OCI-LY3 (cell line): ENCODE measurements around the gene AFAP1L1.

Source experiments
- H2AFZ ChIP-seq: fragments of 200-600, 300-600 bp; shearing (Covaris generic); 2 replicates; pipeline ENCODE4 v1.6.0; 2014; ENCODE audit warnings: antibody characterized with exemption, low read depth, low read length
- H3K27ac ChIP-seq: fragments of 200-600, 300-600 bp; sonication (generic); 2 replicates; pipeline ENCODE4 v1.5.1; 2014; ENCODE audit warnings: mild to moderate bottlenecking, low read length, moderate library complexity, mixed read lengths
- H3K27me3 ChIP-seq: fragments of 200-600, 300-600 bp; sonication (generic); 2 replicates; pipeline ENCODE4 v1.6.1; 2014; ENCODE audit warnings: low read depth, low read length, mixed read lengths
- H3K36me3 ChIP-seq: fragments of 200-600, 300-600 bp; sonication (generic); replicated peaks from 2 replicates; pipeline ENCODE3; 2014; ENCODE audit warnings: low read depth, low read length, mixed read lengths
- H3K4me1 ChIP-seq: fragments of 300-600, 200-600 bp; sonication (generic); 2 replicates; pipeline ENCODE4 v1.6.1; 2014; ENCODE audit warnings: low read length, mixed read lengths
- H3K4me2 ChIP-seq: fragments of 200-600, 300-600 bp; sonication (generic); 2 replicates; pipeline ENCODE4 v1.6.1; 2014; ENCODE audit warnings: low read length, mixed read lengths
- H3K4me3 ChIP-seq: fragments of 300-600, 200-600 bp; sonication (generic); 2 replicates; pipeline ENCODE4 v1.5.1; 2014; ENCODE audit warnings: antibody characterized with exemption, mild to moderate bottlenecking, low read length, moderate library complexity
- H3K79me2 ChIP-seq: fragments of 300-600, 200-600 bp; shearing (Covaris generic); 2 replicates; pipeline ENCODE4 v1.6.1; 2014; ENCODE audit warnings: mild to moderate bottlenecking, low read length, mixed read lengths
- H3K9ac ChIP-seq: fragments of 300-600, 200-600 bp; shearing (Covaris generic); 2 replicates; pipeline ENCODE4 v1.6.0; 2014; ENCODE audit warnings: mild to moderate bottlenecking, low read length, moderate library complexity
- H3K9me3 ChIP-seq: fragments of 200-600, 300-600 bp; shearing (Covaris generic); 2 replicates; pipeline ENCODE4 v1.6.1; 2014; ENCODE audit warnings: low read length, mixed read lengths; ENCODE audit not compliant: insufficient read depth
- H4K20me1 ChIP-seq: fragments of 200-600, 300-600 bp; sonication (generic); 2 replicates; pipeline ENCODE4 v1.6.1; 2016; ENCODE audit warnings: low read length, mixed read lengths; ENCODE audit not compliant: insufficient read depth
- EZH2phosphoT487 ChIP-seq: fragments of 200-600 bp; shearing (Covaris generic); IDR thresholded peaks from 2 replicates; pipeline ENCODE4 v1.6.1; 2018; ENCODE audit warnings: antibody characterized with exemption, mixed run types, low read depth
- TF ChIP-seq, protein P1 (sequence below): fragments of 200-600, 300-600 bp; sonication (generic); IDR thresholded peaks from 2 replicates; pipeline ENCODE4 v1.5.1; 2014; ENCODE audit warnings: antibody characterized with exemption, low read length, low read depth

Gene AFAP1L1

DNA sequence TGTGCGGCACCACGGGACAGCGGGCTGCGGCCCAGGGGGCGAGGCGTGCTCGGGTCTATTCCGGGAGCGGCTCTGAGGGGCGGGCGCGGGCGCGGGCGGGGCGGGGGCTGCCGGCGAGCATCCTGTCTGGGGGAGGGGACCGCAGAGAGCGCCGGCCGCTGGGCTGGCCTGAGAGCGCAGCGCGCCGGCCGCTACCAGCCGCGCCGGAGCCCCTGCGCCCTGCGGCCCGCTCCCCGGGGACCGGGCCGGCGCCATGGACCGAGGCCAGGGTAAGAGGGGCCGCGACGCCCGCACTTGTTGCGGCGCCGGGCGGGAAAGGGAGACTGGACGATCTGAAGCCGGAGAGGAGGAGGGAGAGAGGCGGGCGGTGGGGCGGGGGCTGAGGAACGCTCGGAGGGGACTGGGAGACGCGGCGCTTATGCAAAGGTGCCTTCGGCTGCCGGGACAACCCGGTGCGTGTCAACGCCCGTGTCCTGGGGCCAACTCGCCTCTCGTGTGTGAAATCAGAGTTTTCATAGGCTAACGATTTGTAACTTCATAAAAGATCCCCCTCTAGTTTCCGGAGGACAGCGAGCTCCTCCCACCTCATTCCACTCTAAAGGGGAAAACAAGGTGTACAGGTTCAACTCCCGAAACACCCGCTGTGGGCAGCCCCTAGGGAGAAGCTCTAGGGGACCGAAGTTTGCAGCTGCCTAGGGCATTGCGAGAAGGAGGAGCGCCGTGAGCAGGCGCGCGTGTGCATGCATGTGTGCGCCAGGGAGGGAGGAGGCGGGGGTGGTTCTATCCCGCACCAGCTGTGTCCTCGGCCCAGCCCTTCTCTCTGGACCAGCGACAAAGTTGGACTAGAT is at the start of gene AFAP1L1:
AFAP1L1 (plus strand) TSS at position 144 of the 848 bp plus-strand sequence; CDS start at position 254, 110 bp downstream.
- Histone ChIP-seq H3K4me3 (no peak within 1 kb of the TSS), H3K4me2 (no peak within 1 kb of the TSS), H3K9me3 (no peaks in the 10 kb centered on the region), H3K27me3 (peaks cover 7% of the 10 kb centered on the region; the same call in 1 of the 2 replicates), H4K20me1 (no peaks in the 10 kb centered on the region), H3K27ac (no peak within 1 kb of the TSS), H3K79me2 (no peaks in the 10 kb centered on the region), H3K9ac (no peak within 1 kb of the TSS), H3K36me3 (no peaks in the 10 kb centered on the region), H2AFZ (no peak within 1 kb of the TSS), H3K4me1 (no peaks in the 10 kb centered on the region)
- TF ChIP-seq, protein P1, sequence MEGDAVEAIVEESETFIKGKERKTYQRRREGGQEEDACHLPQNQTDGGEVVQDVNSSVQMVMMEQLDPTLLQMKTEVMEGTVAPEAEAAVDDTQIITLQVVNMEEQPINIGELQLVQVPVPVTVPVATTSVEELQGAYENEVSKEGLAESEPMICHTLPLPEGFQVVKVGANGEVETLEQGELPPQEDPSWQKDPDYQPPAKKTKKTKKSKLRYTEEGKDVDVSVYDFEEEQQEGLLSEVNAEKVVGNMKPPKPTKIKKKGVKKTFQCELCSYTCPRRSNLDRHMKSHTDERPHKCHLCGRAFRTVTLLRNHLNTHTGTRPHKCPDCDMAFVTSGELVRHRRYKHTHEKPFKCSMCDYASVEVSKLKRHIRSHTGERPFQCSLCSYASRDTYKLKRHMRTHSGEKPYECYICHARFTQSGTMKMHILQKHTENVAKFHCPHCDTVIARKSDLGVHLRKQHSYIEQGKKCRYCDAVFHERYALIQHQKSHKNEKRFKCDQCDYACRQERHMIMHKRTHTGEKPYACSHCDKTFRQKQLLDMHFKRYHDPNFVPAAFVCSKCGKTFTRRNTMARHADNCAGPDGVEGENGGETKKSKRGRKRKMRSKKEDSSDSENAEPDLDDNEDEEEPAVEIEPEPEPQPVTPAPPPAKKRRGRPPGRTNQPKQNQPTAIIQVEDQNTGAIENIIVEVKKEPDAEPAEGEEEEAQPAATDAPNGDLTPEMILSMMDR, result no peak
- no peak for TF ChIP-seq EZH2phosphoT487

DNA sequence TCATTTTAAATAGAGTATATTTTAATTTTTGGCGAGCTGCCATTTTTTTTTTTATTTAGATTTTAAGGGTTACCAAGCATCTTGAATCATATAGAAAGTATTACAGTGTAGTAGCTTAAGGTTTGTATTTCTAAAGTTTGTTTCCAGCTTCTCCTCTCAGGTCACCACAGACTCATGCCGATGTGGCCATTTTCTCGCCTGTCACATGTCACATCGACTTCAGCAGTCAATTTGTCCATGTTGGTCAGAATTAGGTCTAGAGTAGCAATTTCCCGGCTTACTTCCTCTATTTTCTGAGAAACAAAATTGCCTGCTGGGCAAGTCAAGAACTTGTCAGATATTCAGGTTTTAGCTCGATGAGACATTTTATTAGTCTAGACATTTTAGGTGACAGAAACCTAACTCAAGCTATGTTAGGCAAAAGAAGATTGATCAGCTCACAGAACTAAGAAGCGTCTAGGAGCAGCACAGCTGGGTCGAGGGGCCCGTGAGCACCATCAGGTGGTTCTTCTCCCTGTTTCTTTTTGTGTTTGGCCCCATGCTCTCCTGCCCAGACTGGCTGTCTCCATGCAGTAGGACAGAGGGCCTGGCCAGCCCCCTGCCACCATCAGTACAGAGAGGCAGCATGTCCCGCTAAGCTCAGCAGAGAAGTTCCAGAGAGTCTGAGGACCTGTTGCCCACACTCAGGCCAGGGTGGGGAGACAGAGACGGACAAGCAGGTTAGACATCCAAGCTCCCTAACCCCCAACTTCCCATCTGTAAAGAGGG is 48.4 kb upstream of the AFAP1L1 start:
- Histone ChIP-seq H3K4me3 (no peak overlapping the region), H3K27ac (no peak overlapping the region), H3K36me3 (no peaks in the 10 kb centered on the region), H3K27me3 (peaks cover 8% of the 10 kb centered on the region), H3K9ac (no peak overlapping the region), H3K4me1 (no peaks in the 10 kb centered on the region), H2AFZ (no peak overlapping the region), H3K79me2 (no peaks in the 10 kb centered on the region), H3K9me3 (no peaks in the 10 kb centered on the region), H4K20me1 (no peaks in the 10 kb centered on the region), H3K4me2 (no peak overlapping the region)
- TF ChIP-seq EZH2phosphoT487, result no peak
- TF ChIP-seq, protein P1, result no peak

DNA sequence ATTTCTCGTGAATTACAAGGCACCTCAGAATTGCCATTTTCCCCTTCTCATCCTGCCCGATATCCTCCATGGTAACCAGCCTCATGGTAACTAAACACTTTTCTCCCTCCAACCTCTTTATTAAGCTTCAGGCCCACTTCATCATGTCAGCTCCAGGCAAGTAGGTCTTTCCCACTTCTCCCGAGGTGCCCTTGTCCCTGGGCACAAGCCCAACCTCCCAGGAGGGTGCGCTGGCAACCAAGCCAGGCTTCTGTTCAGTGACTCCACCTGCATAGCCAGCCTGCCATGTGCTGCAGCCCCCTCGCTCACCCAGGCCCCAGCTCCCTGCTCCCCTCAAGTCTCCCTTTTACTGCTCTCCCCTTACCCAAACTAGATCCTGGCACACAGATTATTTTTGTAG is 47.4 kb upstream of the AFAP1L1 start:
- H3K36me3 ChIP-seq, result no peaks in the 10 kb centered on the region
- H2AFZ ChIP-seq, result no peak overlapping the region
- H3K27me3 ChIP-seq, result peaks cover 12% of the 10 kb centered on the region
- no peak for TF ChIP-seq EZH2phosphoT487
- TF ChIP-seq, protein P1, result no peak
- H3K4me3 ChIP-seq, result no peak overlapping the region
- no peaks in the 10 kb centered on the region for H3K9me3 ChIP-seq
- no peak overlapping the region for H3K27ac ChIP-seq
- no peaks in the 10 kb centered on the region for H3K4me1 ChIP-seq
- H3K9ac ChIP-seq, result no peak overlapping the region
- no peaks in the 10 kb centered on the region for H3K79me2 ChIP-seq
- no peaks in the 10 kb centered on the region for H4K20me1 ChIP-seq
- H3K4me2 ChIP-seq, result no peak overlapping the region
